Stimulated activated CD8-positive, alpha-beta memory T cell treated with anti-CD3 and anti-CD28 coated beads, Interleukin-4, amount 100 ng/mL, for 48 hours (primary cell): ENCODE measurements around the gene NUP93.
"Not testable (repeated sequence)": the region's sequence is repeated elsewhere in the genome, so short reads cannot be mapped to it uniquely, and the experiment has no call there.

ENCODE experiments used
- DNase-seq: peaks from one replicate; pipeline ENCODE4 v3.0.0-alpha.2; 2020

The NUP93 gene

GRCh38 chr16:56710181-56710737 is 19.7 kb upstream of the NUP93 start:
- peak; percentile 22 for DNase-seq

GRCh38 chr16:56711862-56712261 is 18.1 kb upstream of the NUP93 start:
- DNase-seq = peak; percentile 6

GRCh38 chr16:56713794-56714193 is 16.1 kb upstream of the NUP93 start:
- DNase-seq = no peak

- DNase-seq = peak; percentile 20
Observed at GRCh38 chr16:56715126-56715525, 14.8 kb upstream of the NUP93 start.

- DNase-seq = no peak
Observed at GRCh38 chr16:56716761-56717160, 13.2 kb upstream of the NUP93 start.

GRCh38 chr16:56717532-56717931 is 12.4 kb upstream of the NUP93 start:
- DNase-seq = not testable (repeated sequence)

GRCh38 chr16:56722200-56722842 is 7.6 kb upstream of the NUP93 start:
- no peak for DNase-seq

GRCh38 chr16:56724191-56724590 is 5.7 kb upstream of the NUP93 start:
- peak; percentile 7 for DNase-seq

- DNase-seq = no peak
Observed at GRCh38 chr16:56726283-56726682, 3.6 kb upstream of the NUP93 start.

- no peak for DNase-seq
Observed at GRCh38 chr16:56726926-56727325, 3.0 kb upstream of the NUP93 start.

- DNase-seq = no peak
Observed at GRCh38 chr16:56728027-56728426, 1.9 kb upstream of the NUP93 start.

GRCh38 chr16:56728980-56729734 is 772 bp upstream of the NUP93 start:
- no peak for DNase-seq

GRCh38 chr16:56732366-56732765 is 2.4 kb downstream of the NUP93 start:
- no peak for DNase-seq

GRCh38 chr16:56732832-56733231 is 2.9 kb downstream of the NUP93 start:
- DNase-seq = peak; percentile 43

GRCh38 chr16:56734429-56734828 is 4.5 kb downstream of the NUP93 start:
- DNase-seq = no peak

- DNase-seq = no peak
Observed at GRCh38 chr16:56736476-56736875, 6.5 kb downstream of the NUP93 start.

GRCh38 chr16:56737539-56737938 is 7.6 kb downstream of the NUP93 start:
- no peak for DNase-seq

- no peak for DNase-seq
Observed at GRCh38 chr16:56738221-56738620, 8.3 kb downstream of the NUP93 start.

GRCh38 chr16:56739378-56739777 is 9.4 kb downstream of the NUP93 start:
- not testable (repeated sequence) for DNase-seq

- DNase-seq = no peak
Observed at GRCh38 chr16:56741399-56741798, 11.5 kb downstream of the NUP93 start.

- DNase-seq = no peak
Observed at GRCh38 chr16:56742030-56742984, 12.4 kb downstream of the NUP93 start.

- no peak for DNase-seq
Observed at GRCh38 chr16:56743840-56744239, 13.9 kb downstream of the NUP93 start.

GRCh38 chr16:56744996-56745640 is 15.2 kb downstream of the NUP93 start:
- DNase-seq = no peak
